Sigmoid colon (tissue), 7 donors: ENCODE data around the gene CGB5. TPM values are rescaled to one million over a fixed set of nuclear protein-coding genes. Genes with fewer than 3 reads are reported as not detected.
A peak's percentile ranks its signal among the peaks of the same experiment; 100 is the strongest.
"Not testable (repeated sequence)": the region's sequence is repeated elsewhere in the genome, so short reads cannot be mapped to it uniquely, and the experiment has no call there.

ENCODE experiments used
- DNase-seq: peaks from one replicate; pipeline ENCODE4 v3.0.0-alpha.2; 2019
- H3K27ac ChIP-seq, 4 donors: fragments of 200-600 bp; sonication (generic); one replicate each; pipeline ENCODE4 v1.5.1; 2016 to 2019; ENCODE audit warnings: mild to moderate bottlenecking in 1 of 4
- H3K27me3 ChIP-seq, 3 donors: fragments of 200-600 bp; sonication (generic); one replicate each; pipeline ENCODE4 v1.5.1; 2019; ENCODE audit warnings: mild to moderate bottlenecking in 1 of 3
- H3K36me3 ChIP-seq, 4 donors: fragments of 200-600 bp; sonication (generic); one replicate each; pipeline ENCODE4 v1.5.1; 2016 to 2019
- H3K4me1 ChIP-seq, 4 donors: fragments of 200-600 bp; sonication (generic); one replicate each; pipeline ENCODE4 v1.5.1; 2017 to 2019
- H3K4me3 ChIP-seq, 4 donors: fragments of 200-600 bp; sonication (generic); one replicate each; pipeline ENCODE4 v1.5.1; 2017 to 2019; ENCODE audit warnings: mild to moderate bottlenecking in 2 of 4, moderate library complexity in 1 of 4
- H3K9me3 ChIP-seq, 4 donors: fragments of 200-600 bp in 3 of 4; sonication (generic) in 3 of 4; one replicate each; pipeline versions ENCODE4 v1.5.1 to v1.6.1; 2013 to 2019
- CTCF ChIP-seq, 4 experiments: fragments of 450-650 bp in 3 of 4; fragments of 200-600 bp in 1 of 4; IDR thresholded peaks; one replicate each; pipeline ENCODE4 v1.5.1; 2016 to 2019; ENCODE audit warnings: antibody characterized with exemption in 4 of 4, mild to moderate bottlenecking in 3 of 4, moderate library complexity in 2 of 4
- EP300 ChIP-seq, 4 donors: sonication (generic); formaldehyde crosslinking; IDR thresholded peaks; one replicate each; pipeline ENCODE4 v1.6.1; 2017; ENCODE audit warnings: antibody characterized with exemption in 4 of 4
- POLR2A ChIP-seq, 2 donors: fragments of 450-650 bp; IDR thresholded peaks; one replicate each; pipeline ENCODE4 v1.6.1; 2016; ENCODE audit warnings: antibody characterized with exemption in 2 of 2, mild to moderate bottlenecking in 2 of 2, moderate library complexity in 2 of 2
- POLR2AphosphoS5 ChIP-seq, 4 donors: sonication (generic); formaldehyde crosslinking; IDR thresholded peaks; one replicate each; pipeline ENCODE4 v1.6.1; 2017; ENCODE audit warnings: antibody characterized with exemption in 4 of 4
- WGBS, 2 donors: extraction: QIAGEN DNeasy Blood & Tissue Kit; methylation state at CpG; one replicate each; pipeline ENCODE4 v1.1.7; 2013; 5-methylcytosine and 5-hydroxymethylcytosine counted together
- intact Hi-C: fragments of 100-400 bp; cut with DNase I; formaldehyde crosslinking; loops from one replicate; pipeline ENCODE4 v1.15.1; 2023
- polyA plus RNA-seq, 3 donors: library from polyadenylated mRNA; stranded (reverse); fragments of 200-250 nt; gene quantifications; one replicate each; pipeline ENCODE4 v1.2.3, GENCODE V29; 2013
- total RNA-seq, 4 donors: library from RNA; depleted of rRNA; stranded (reverse); fragments of >200 nt; gene quantifications; one replicate each; pipeline ENCODE4 v1.1.0, GENCODE V29; 2016
- donor health status: healthy with polysubstance abuse.
- donor health status: Bipolar disorder and iron deficiency.
- donor health status: healthy.

CGB5 gene
- total and polyA plus RNA-seq, 7 donors = not detected

GRCh38 chr19:49056101-49056901, 12.7 kb downstream of the CGB5 start:
- peak overlapping the region; percentile 29 to 54 (median 48) for H3K4me3 ChIP-seq
- no peaks in the 10 kb centered on the region for H3K36me3 ChIP-seq
- peaks cover 18 to 33% (median 23%) of the 10 kb centered on the region in 3 donors for H3K27me3 ChIP-seq
- DNase-seq = no peak
- WGBS, 2 donors = 1% methylated on average over 63 of the region's 63 CpGs
- peaks cover 0 to 25% (median 21%) of the 10 kb centered on the region in 4 donors for H3K4me1 ChIP-seq
- H3K9me3 ChIP-seq = no peaks in the 10 kb centered on the region
- H3K27ac ChIP-seq = no peak overlapping the region
- intact Hi-C loops = no loop called here
- TF ChIP-seq POLR2AphosphoS5 (IDR thresholded peaks at IDR 0.05) (no peak), CTCF (IDR thresholded peaks at IDR 0.05) (peak in 2 of 4 experiments; percentile 27 to 29)

GRCh38 chr19:49056902-49057596, 13.4 kb downstream of the CGB5 start:
- DNase-seq, H3K9me3 ChIP-seq, H3K27ac ChIP-seq, intact Hi-C loops, H3K36me3 ChIP-seq: not testable (repeated sequence)
- Histone ChIP-seq H3K4me1 (peaks cover 0 to 25% (median 21%) of the 10 kb centered on the region in 4 donors), H3K4me3 (peak overlapping the region; percentile 29 to 54 (median 48)), H3K27me3 (peaks cover 18 to 40% (median 23%) of the 10 kb centered on the region in 3 donors)
- WGBS, 2 donors = 3 to 5% methylated on average over 34 of the region's 34 CpGs

GRCh38 chr19:49057636-49058234, 14.1 kb downstream of the CGB5 start, which contains the start of gene CGB7:
TSS of gene CGB7 (minus strand) at chr19:49057749. CDS start at chr19:49055375, 2,374 bp downstream.
- Histone ChIP-seq H3K27ac (no peak within 1 kb of the TSS), H3K4me1 (peaks cover 0 to 25% (median 21%) of the 10 kb centered on the region in 4 donors), H3K9me3 (no peaks in the 10 kb centered on the region), H3K4me3 (peak within 1 kb of the TSS; percentile 29 to 54 (median 48)), H3K27me3 (peaks cover 18 to 47% (median 24%) of the 10 kb centered on the region in 3 donors), H3K36me3 (no peaks in the 10 kb centered on the region)
- WGBS, 2 donors = 4 to 6% methylated on average over 38 of the region's 38 CpGs
- TF ChIP-seq EP300 (IDR thresholded peaks at IDR 0.05) (no peak), CTCF (IDR thresholded peaks at IDR 0.05) (no peak), POLR2A (IDR thresholded peaks at IDR 0.05) (no peak)
- intact Hi-C loops = no loop called here
- peak; percentile 79 for DNase-seq

GRCh38 chr19:49058562-49058961, 14.9 kb downstream of the CGB5 start:
- intact Hi-C loops = no loop called here
- no peaks in the 10 kb centered on the region for H3K9me3 ChIP-seq
- H3K4me3 ChIP-seq = no peak overlapping the region
- H3K4me1 ChIP-seq = peaks cover 0 to 25% (median 21%) of the 10 kb centered on the region in 4 donors
- H3K27ac ChIP-seq = no peak overlapping the region
- no peak for DNase-seq
- no peaks in the 10 kb centered on the region for H3K36me3 ChIP-seq
- peaks cover 18 to 55% (median 31%) of the 10 kb centered on the region in 3 donors for H3K27me3 ChIP-seq
- no peak for TF ChIP-seq POLR2A (IDR thresholded peaks at IDR 0.05)
- TF ChIP-seq EP300 (IDR thresholded peaks at IDR 0.05) = no peak
- no peak for TF ChIP-seq POLR2AphosphoS5 (IDR thresholded peaks at IDR 0.05)
- TF ChIP-seq CTCF (IDR thresholded peaks at IDR 0.05) = no peak
- 41 to 43% methylated on average over 10 of the region's 10 CpGs for WGBS, 2 donors

GRCh38 chr19:49059053-49059452, 15.4 kb downstream of the CGB5 start:
- Histone ChIP-seq H3K4me3 (no peak overlapping the region), H3K27ac (no peak overlapping the region), H3K36me3 (no peaks in the 10 kb centered on the region), H3K9me3 (no peaks in the 10 kb centered on the region), H3K27me3 (peaks cover 18 to 60% (median 36%) of the 10 kb centered on the region in 3 donors), H3K4me1 (peaks cover 0 to 25% (median 21%) of the 10 kb centered on the region in 4 donors)
- intact Hi-C loops = no loop called here
- WGBS, 2 donors = 56 to 60% methylated on average over 9 of the region's 9 CpGs
- TF ChIP-seq EP300 (IDR thresholded peaks at IDR 0.05) (no peak), CTCF (IDR thresholded peaks at IDR 0.05) (no peak), POLR2A (IDR thresholded peaks at IDR 0.05) (no peak), POLR2AphosphoS5 (IDR thresholded peaks at IDR 0.05) (no peak)
- DNase-seq = no peak
